ENCODE data around the gene SNRPD2.

SNRPD2 gene

DNA sequence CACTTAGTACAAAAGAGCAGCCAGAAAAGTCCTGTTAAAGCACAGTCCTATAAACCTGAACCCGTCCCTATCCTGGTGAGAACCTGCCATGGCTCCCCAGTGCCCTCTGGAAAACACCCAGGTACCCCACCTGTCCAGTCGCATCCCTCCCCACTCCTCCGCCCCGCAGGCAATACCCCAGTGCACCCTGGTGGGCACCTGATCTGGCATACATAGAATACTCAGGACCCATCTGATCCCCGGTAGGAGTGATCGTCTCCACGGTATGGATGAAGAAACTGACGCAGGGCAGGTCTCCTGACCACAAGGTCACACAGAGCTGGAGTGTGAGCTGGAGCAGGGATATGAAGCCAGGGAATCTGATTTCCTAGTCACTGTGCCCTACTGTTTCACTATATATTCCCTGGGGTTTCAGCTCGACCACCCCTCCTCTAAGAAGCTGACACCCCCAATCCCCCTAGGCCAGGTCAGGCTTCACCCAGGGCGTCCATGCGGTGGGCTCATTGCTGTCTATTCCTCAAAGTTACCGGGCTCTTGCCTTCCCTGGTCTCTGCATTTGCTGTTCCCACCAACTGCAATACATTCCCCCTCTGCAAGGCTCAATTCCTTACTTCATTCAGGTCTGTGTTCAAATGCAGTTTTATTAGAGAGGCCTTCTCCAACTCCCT is 26.4 kb upstream of the SNRPD2 start:
- no peak for DNase-seq (ENCODE audit: low read depth)
- peak overlapping the region; percentile 62 for H3K4me3 ChIP-seq (ENCODE audit: control insufficient read depth, low read depth, low read length)
- TF ChIP-seq, protein P1, sequence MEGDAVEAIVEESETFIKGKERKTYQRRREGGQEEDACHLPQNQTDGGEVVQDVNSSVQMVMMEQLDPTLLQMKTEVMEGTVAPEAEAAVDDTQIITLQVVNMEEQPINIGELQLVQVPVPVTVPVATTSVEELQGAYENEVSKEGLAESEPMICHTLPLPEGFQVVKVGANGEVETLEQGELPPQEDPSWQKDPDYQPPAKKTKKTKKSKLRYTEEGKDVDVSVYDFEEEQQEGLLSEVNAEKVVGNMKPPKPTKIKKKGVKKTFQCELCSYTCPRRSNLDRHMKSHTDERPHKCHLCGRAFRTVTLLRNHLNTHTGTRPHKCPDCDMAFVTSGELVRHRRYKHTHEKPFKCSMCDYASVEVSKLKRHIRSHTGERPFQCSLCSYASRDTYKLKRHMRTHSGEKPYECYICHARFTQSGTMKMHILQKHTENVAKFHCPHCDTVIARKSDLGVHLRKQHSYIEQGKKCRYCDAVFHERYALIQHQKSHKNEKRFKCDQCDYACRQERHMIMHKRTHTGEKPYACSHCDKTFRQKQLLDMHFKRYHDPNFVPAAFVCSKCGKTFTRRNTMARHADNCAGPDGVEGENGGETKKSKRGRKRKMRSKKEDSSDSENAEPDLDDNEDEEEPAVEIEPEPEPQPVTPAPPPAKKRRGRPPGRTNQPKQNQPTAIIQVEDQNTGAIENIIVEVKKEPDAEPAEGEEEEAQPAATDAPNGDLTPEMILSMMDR (IDR thresholded peaks at IDR 0.05; ENCODE audit: control insufficient read depth, insufficient read depth, low read depth, low read length, missing control alignments) = no peak

DNA sequence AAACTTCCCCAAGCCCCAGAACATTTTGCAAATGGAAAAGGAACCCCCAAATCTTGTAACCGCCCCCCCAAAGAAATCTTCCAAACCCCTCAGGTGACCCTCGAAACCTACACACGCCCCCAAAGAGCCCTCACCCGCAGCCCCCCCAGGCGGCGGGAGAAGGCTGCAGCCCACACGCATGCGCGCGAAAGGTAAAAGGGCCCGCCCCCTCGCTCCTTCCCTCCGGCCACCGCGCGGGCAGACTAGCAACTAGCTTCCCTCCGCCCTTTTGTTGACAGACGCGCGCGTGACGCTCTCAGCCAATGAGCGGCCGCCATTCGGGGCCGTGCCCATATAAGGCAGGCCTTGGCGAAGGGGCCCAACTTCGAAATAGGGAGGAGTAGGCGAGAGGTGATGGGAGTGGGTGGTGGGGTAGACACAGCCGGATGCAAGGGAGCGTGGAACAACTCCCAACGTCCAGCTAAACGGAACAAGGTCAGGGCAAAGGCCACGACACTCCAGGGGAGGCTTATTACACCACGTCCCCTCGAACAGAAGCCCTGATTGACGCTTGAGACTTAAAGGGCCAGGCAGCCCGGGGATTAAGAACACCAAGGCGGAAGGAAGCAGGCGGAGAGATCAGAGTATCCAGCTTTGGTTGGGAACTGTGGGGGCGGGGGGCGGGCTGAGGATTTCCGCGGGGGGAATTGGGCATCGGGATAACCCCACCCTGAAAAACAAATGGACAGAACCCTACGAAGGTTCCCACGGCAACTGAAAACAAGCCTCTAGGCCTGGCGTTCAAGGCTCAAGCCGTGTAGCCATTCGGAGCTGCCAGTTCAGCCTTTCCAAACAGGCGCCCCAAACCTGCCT is 25.6 kb upstream of the SNRPD2 start:
- H3K4me3 ChIP-seq (ENCODE audit: control insufficient read depth, low read depth, low read length) = peak overlapping the region; percentile 62
- TF ChIP-seq, protein P1 (IDR thresholded peaks at IDR 0.05; ENCODE audit: control insufficient read depth, insufficient read depth, low read depth, low read length, missing control alignments) = peak; percentile 28
- DNase-seq (ENCODE audit: low read depth) = peak; percentile 87

DNA sequence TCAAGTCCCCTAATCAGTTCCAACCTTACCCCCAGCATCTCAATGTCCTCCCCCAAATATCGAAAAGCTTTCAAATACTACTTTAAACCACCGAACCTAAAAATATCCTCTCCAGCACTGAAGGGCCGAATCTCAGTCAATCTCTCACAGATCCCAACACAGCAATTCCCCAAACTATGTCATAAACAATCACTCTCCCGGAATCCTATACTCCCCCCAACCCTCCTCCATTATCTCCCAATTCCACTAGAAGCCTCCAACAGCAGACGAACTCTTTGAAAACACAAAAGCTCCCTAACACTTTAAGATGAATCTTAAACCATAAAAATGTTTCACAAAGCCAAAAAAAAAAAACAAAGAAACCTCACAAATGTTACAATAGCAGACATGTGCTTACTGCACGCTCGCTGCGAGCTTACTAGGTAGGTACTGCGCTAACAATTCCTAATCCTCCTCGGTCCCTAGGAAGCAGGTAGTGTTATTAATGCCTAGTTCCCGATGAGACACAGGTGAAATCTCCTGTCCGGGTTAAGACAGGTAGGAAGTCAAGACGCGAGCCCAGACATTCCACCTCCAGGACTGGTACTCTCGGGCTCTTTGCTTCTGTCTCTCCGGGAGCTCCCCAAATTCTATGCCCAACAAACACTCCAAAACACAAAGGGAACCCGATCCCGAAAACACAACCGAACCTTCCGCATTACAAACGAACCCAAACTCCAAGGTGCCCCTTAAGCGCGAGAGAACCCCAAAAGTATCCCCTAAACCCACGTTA is 24.8 kb upstream of the SNRPD2 start:
- TF ChIP-seq, protein P1 (IDR thresholded peaks at IDR 0.05; ENCODE audit: control insufficient read depth, insufficient read depth, low read depth, low read length, missing control alignments) = no peak
- peak overlapping the region; percentile 62 for H3K4me3 ChIP-seq (ENCODE audit: control insufficient read depth, low read depth, low read length)
- DNase-seq (ENCODE audit: low read depth) = no peak

DNA sequence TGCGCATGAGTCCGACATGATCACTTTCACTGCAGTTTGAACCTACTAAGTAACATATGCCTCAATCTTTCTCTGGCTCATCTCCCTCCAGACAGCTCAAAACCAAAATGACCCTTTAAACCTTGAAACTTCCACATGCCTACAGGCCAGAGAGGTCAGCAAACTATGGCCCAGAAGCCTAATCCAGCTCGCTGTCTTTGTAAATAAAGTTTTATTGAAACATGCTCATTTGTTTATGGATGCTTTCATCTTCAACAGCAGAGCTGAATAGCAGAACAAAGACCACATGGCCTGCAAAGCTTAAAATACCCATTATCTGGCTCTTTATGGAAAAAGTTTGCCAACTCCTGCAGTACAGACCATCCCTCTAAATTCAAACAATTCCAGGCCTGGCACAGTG is 23.4 kb upstream of the SNRPD2 start:
- DNase-seq (ENCODE audit: low read depth) = no peak
- TF ChIP-seq, protein P1 (IDR thresholded peaks at IDR 0.05; ENCODE audit: control insufficient read depth, insufficient read depth, low read depth, low read length, missing control alignments) = no peak

DNA sequence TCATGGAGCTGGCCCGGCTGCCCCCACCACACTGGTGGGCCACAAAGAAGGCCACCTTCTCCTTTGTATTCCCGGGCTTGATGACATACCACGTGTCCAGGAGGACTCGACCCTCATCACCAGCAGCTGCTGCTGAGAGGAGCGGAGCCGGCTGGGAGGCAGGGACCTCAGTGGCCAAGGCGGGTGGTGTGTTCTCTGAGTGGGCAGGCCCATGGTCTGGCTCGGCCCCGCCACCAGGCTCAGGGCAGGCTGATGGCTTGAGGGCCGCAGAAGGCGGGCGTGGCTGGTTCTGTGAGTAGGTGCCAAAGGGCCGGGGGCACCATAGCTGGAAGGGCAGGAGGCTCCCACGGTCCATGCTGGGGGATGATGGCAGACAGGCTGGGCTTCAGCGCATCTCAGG is 21.4 kb upstream of the SNRPD2 start:
- TF ChIP-seq, protein P1 (IDR thresholded peaks at IDR 0.05; ENCODE audit: control insufficient read depth, insufficient read depth, low read depth, low read length, missing control alignments) = no peak
- DNase-seq (ENCODE audit: low read depth) = no peak
- H3K4me3 ChIP-seq (ENCODE audit: control insufficient read depth, low read depth, low read length) = no peak overlapping the region

More for the DNA sequence above, 23.4 kb upstream of the SNRPD2 start:
- H3K4me3 ChIP-seq (ENCODE audit: control insufficient read depth, low read depth, low read length) = no peak overlapping the region

DNA sequence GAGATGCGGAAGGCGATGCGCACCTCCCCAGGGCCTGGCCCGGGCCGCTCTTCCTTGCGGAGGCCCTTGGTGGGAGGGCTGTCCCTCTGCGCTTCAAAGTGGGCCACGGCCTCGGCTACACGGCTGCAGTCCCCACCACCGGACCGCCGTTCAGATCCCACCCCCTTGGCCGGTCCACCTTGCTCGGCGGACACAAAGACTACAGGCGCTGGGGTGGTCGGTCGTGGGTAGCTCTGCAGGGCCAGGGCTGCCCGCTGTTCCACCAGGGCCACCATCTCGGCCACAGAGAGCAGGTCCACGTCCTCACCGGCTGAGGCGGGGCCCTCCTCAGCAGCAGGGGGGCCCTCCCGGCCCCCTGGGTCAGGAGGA is 20.9 kb upstream of the SNRPD2 start:
- no peak for DNase-seq (ENCODE audit: low read depth)
- H3K4me3 ChIP-seq (ENCODE audit: control insufficient read depth, low read depth, low read length) = no peak overlapping the region
- TF ChIP-seq, protein P1 (IDR thresholded peaks at IDR 0.05; ENCODE audit: control insufficient read depth, insufficient read depth, low read depth, low read length, missing control alignments) = no peak
